Lung (tissue), 12 donors: ENCODE data around the gene RANBP2. TPM values are rescaled to one million over a fixed set of nuclear protein-coding genes. Genes with fewer than 3 reads are reported as not detected.
"Not testable (repeated sequence)": the region's sequence is repeated elsewhere in the genome, so short reads cannot be mapped to it uniquely, and the experiment has no call there.

Experiments
- ATAC-seq: fragments of 200-7000 bp; cut with Tn5 transposase; one replicate; pipeline ENCODE4 v1.9.1; 2020; ENCODE audit warnings: moderate number of reproducible peaks; ENCODE audit not compliant: insufficient read depth, low FRiP score
- DNase-seq, 3 donors: peaks; one replicate each; pipeline ENCODE4 v3.0.0-alpha.2; 2013 to 2017
- H3K27ac ChIP-seq, 2 donors: one replicate each; pipeline ENCODE4 v1.5.1; 2013; ENCODE audit warnings: mild to moderate bottlenecking in 2 of 2, moderate library complexity in 2 of 2, control low read depth in 1 of 2, inconsistent platforms in 1 of 2, low read depth in 1 of 2, low read length in 1 of 2
- H3K27me3 ChIP-seq, 3 donors: one replicate each; pipeline ENCODE4 v1.5.1; 2013; ENCODE audit warnings: low read length in 2 of 3; ENCODE audit not compliant: control insufficient read depth in 3 of 3, insufficient read depth in 3 of 3
- H3K36me3 ChIP-seq, 4 donors: one replicate each; pipeline ENCODE4 v1.5.1; 2013; ENCODE audit warnings: low read length in 4 of 4, mild to moderate bottlenecking in 1 of 4, moderate library complexity in 1 of 4; ENCODE audit not compliant: control insufficient read depth in 4 of 4, insufficient read depth in 4 of 4
- H3K4me1 ChIP-seq, 5 donors: one replicate each; pipeline ENCODE4 v1.5.1; 2013; ENCODE audit warnings: low read length in 5 of 5, mild to moderate bottlenecking in 2 of 5, moderate library complexity in 1 of 5; ENCODE audit not compliant: control insufficient read depth in 5 of 5, insufficient read depth in 5 of 5
- H3K4me3 ChIP-seq: one replicate; pipeline ENCODE4 v1.5.1; 2013; ENCODE audit warnings: mild to moderate bottlenecking, control low read depth, moderate library complexity
- H3K9ac ChIP-seq, 2 donors: one replicate each; pipeline ENCODE4 v1.5.1; 2013; ENCODE audit warnings: low read length in 2 of 2, control low read depth in 1 of 2; ENCODE audit not compliant: insufficient read depth in 1 of 2
- H3K9me3 ChIP-seq, 4 donors: one replicate each; pipeline ENCODE4 v1.5.1; 2013; ENCODE audit warnings: low read length in 3 of 4, mild to moderate bottlenecking in 1 of 4, moderate library complexity in 1 of 4; ENCODE audit not compliant: control insufficient read depth in 4 of 4, insufficient read depth in 3 of 4
- WGBS, 2 donors: extraction: QIAGEN DNeasy Blood & Tissue Kit; methylation state at CpG; one replicate each; pipeline ENCODE4 v1.1.7; 2013; 5-methylcytosine and 5-hydroxymethylcytosine counted together
- polyA plus RNA-seq, 2 donors: library from polyadenylated mRNA; stranded (reverse); fragments of 200-250 nt; gene quantifications; one replicate each; pipeline ENCODE4 v1.2.1, GENCODE V29; 2013
- total RNA-seq, 2 donors: library from RNA; depleted of rRNA in 1 of 2; stranded (reverse); fragments of >200 nt in 1 of 2; gene quantifications; one replicate each; pipeline ENCODE4 v1.2.1, GENCODE V29; 2014 to 2021
- TF ChIP-seq, protein P1 (sequence below): IDR thresholded peaks from 2 replicates; pipeline ENCODE4 v1.5.1; 2012; ENCODE audit warnings: mild to moderate bottlenecking; ENCODE audit errors: control extremely low read depth, extremely low read depth
- donor health status: control.
- donor health status: control.
- donor health status: Bipolar disorder and iron deficiency.
- donor health status: healthy.
- donor health status: DM: yes; HTN: yes; CAD: no.

The RANBP2 gene
- total and polyA plus RNA-seq, 4 donors, result 9.1 to 125 (median 37.7) TPM

- H3K4me1 ChIP-seq, H3K4me3 ChIP-seq, ATAC-seq, H3K9me3 ChIP-seq, H3K9ac ChIP-seq, H3K27ac ChIP-seq, H3K27me3 ChIP-seq, DNase-seq, H3K36me3 ChIP-seq: not testable (repeated sequence)
- 99% methylated on average over 9 of the region's 9 CpGs for WGBS, 2 donors
Observed at GRCh38 chr2:108757973-108758372, 38.7 kb downstream of the RANBP2 start.

DNA sequence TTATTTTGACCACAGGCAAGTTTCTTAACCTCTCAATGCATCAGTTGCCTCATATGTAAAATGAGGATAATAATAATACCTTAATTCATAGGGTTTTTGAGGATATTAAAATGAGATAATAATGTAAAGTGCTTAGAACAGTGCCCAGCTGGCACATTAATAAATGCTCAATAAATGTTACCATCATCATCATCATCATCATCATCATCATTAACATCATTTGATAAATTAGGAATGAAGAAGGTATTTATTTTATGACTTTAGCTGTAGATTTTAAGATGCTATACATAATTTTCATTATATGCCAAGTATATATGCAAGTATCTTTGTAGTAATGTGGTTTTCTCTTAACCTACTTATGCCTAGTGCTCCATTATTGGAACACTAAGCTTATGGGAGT, 43.3 kb downstream of the RANBP2 start:
- H3K36me3 ChIP-seq, result peaks cover 10 to 29% (median 22%) of the 10 kb centered on the region in 4 donors

GRCh38 chr2:108766671-108767070, 47.4 kb downstream of the RANBP2 start:
- H3K9ac ChIP-seq, H3K27ac ChIP-seq, H3K4me1 ChIP-seq, H3K9me3 ChIP-seq, DNase-seq, H3K27me3 ChIP-seq, H3K4me3 ChIP-seq, ATAC-seq: not testable (repeated sequence)
- H3K36me3 ChIP-seq, result peaks cover 9 to 25% (median 23%) of the 10 kb centered on the region in 4 donors
- WGBS, 2 donors, result 81 to 100% methylated on average over 5 of the region's 5 CpGs

More for the DNA sequence above, 43.3 kb downstream of the RANBP2 start:
- DNase-seq, H3K27ac ChIP-seq, ATAC-seq, H3K9ac ChIP-seq, H3K4me3 ChIP-seq, H3K27me3 ChIP-seq, H3K4me1 ChIP-seq, H3K9me3 ChIP-seq: not testable (repeated sequence)

- not testable (repeated sequence) for H3K27ac ChIP-seq, H3K27me3 ChIP-seq, DNase-seq, H3K9me3 ChIP-seq, H3K9ac ChIP-seq, H3K4me1 ChIP-seq, H3K4me3 ChIP-seq, ATAC-seq
- peaks cover 10 to 35% (median 26%) of the 10 kb centered on the region in 4 donors for H3K36me3 ChIP-seq
- WGBS, 2 donors, result 89 to 92% methylated on average over 1 of the region's 2 CpGs
Observed at GRCh38 chr2:108767859-108768258, 48.6 kb downstream of the RANBP2 start.

DNA sequence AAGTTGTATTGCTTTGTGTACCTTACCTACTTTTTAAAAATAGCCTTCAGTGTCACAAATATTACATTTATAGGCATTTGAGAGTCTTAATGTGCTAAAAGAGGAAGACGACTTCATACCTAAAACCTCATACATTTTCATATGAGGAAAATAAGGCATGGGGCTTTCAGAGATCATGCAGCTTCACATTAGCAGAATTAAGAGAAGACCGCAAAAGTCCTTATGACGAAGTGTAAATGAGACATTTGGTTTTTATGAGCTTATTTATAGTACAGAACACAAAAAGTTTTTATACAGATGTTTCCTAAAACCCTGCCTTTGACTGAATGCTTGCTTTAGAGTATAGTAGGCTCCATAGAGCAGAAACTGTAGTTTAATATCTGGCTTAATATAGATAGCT, 57.2 kb downstream of the RANBP2 start:
- Histone ChIP-seq H3K9ac (no peak overlapping the region), H3K4me3 (no peak overlapping the region), H3K36me3 (peaks cover 12 to 29% (median 16%) of the 10 kb centered on the region in 4 donors), H3K27ac (no peak overlapping the region), H3K27me3 (no peaks in the 10 kb centered on the region), H3K4me1 (no peaks in the 10 kb centered on the region), H3K9me3 (no peaks in the 10 kb centered on the region)
- DNase-seq (no peak), ATAC-seq (no peak)
- 88 to 93% methylated on average over 3 of the region's 3 CpGs for WGBS, 2 donors
- TF ChIP-seq, protein P1, sequence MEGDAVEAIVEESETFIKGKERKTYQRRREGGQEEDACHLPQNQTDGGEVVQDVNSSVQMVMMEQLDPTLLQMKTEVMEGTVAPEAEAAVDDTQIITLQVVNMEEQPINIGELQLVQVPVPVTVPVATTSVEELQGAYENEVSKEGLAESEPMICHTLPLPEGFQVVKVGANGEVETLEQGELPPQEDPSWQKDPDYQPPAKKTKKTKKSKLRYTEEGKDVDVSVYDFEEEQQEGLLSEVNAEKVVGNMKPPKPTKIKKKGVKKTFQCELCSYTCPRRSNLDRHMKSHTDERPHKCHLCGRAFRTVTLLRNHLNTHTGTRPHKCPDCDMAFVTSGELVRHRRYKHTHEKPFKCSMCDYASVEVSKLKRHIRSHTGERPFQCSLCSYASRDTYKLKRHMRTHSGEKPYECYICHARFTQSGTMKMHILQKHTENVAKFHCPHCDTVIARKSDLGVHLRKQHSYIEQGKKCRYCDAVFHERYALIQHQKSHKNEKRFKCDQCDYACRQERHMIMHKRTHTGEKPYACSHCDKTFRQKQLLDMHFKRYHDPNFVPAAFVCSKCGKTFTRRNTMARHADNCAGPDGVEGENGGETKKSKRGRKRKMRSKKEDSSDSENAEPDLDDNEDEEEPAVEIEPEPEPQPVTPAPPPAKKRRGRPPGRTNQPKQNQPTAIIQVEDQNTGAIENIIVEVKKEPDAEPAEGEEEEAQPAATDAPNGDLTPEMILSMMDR, result no peak
